Measurements from ENCODE around the gene ADARB2.

Gene ADARB2

GRCh38 chr10:1696106-1696505 lies 41.2 kb downstream of the ADARB2 start:
- H3K27ac ChIP-seq (ENCODE audit: poor library complexity, severe bottlenecking), result no peak overlapping the region
- no peaks in the 10 kb centered on the region for H3K36me3 ChIP-seq (ENCODE audit: low read depth)
- H3K27me3 ChIP-seq (ENCODE audit: insufficient read depth, poor library complexity, severe bottlenecking), result no peaks in the 10 kb centered on the region
- no peak for TF ChIP-seq CTCF (IDR thresholded peaks at IDR 0.05; ENCODE audit: poor library complexity, severe bottlenecking)
- H3K4me1 ChIP-seq (ENCODE audit: insufficient read depth, poor library complexity, severe bottlenecking), result no peaks in the 10 kb centered on the region
- DNase-seq (ENCODE audit: low spot score), result no peak
- no peaks in the 10 kb centered on the region for H3K9me3 ChIP-seq (ENCODE audit: severe bottlenecking)
- no peak overlapping the region for H3K4me3 ChIP-seq (ENCODE audit: severe bottlenecking)
- ATAC-seq (ENCODE audit: low read depth), result no peak

- no peak for DNase-seq (ENCODE audit: low spot score)
- no peaks in the 10 kb centered on the region for H3K9me3 ChIP-seq (ENCODE audit: severe bottlenecking)
- H3K36me3 ChIP-seq (ENCODE audit: low read depth), result no peaks in the 10 kb centered on the region
- no peak overlapping the region for H3K4me3 ChIP-seq (ENCODE audit: severe bottlenecking)
- H3K4me1 ChIP-seq (ENCODE audit: insufficient read depth, poor library complexity, severe bottlenecking), result no peaks in the 10 kb centered on the region
- no peak for ATAC-seq (ENCODE audit: low read depth)
- TF ChIP-seq CTCF (IDR thresholded peaks at IDR 0.05; ENCODE audit: poor library complexity, severe bottlenecking), result no peak
- H3K27ac ChIP-seq (ENCODE audit: poor library complexity, severe bottlenecking), result no peak overlapping the region
- H3K27me3 ChIP-seq (ENCODE audit: insufficient read depth, poor library complexity, severe bottlenecking), result peaks cover 5% of the 10 kb centered on the region
These were observed 47.2 kb downstream of the ADARB2 start for GRCh38 chr10:1690086-1690485.

DNA sequence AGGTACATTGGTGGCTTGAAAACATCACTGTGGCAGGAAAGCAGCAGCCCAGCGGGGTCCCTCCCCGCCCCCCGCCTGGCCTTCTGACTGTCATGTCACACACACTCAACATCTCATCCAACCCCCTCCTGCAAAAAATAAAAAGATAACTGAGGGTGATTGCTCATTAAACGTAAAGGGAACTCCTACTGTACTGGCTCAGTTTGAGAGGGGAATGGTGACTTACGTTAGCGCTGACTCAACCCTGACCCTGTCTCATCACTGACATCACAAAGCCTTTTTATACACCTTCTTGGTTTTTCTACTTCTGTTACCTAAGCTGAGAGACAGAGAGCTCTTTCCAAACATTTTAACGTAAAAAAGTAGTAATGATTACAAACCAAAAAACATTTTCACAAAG lies 48.8 kb downstream of the ADARB2 start:
- ATAC-seq (ENCODE audit: low read depth) (no peak), DNase-seq (ENCODE audit: low spot score) (no peak)
- no peaks in the 10 kb centered on the region for H3K36me3 ChIP-seq (ENCODE audit: low read depth)
- H3K27ac ChIP-seq (ENCODE audit: poor library complexity, severe bottlenecking), result no peak overlapping the region
- peaks cover 5% of the 10 kb centered on the region for H3K27me3 ChIP-seq (ENCODE audit: insufficient read depth, poor library complexity, severe bottlenecking)
- no peaks in the 10 kb centered on the region for H3K9me3 ChIP-seq (ENCODE audit: severe bottlenecking)
- no peak overlapping the region for H3K4me3 ChIP-seq (ENCODE audit: severe bottlenecking)
- no peaks in the 10 kb centered on the region for H3K4me1 ChIP-seq (ENCODE audit: insufficient read depth, poor library complexity, severe bottlenecking)
- no peak for TF ChIP-seq CTCF (IDR thresholded peaks at IDR 0.05; ENCODE audit: poor library complexity, severe bottlenecking)

DNA sequence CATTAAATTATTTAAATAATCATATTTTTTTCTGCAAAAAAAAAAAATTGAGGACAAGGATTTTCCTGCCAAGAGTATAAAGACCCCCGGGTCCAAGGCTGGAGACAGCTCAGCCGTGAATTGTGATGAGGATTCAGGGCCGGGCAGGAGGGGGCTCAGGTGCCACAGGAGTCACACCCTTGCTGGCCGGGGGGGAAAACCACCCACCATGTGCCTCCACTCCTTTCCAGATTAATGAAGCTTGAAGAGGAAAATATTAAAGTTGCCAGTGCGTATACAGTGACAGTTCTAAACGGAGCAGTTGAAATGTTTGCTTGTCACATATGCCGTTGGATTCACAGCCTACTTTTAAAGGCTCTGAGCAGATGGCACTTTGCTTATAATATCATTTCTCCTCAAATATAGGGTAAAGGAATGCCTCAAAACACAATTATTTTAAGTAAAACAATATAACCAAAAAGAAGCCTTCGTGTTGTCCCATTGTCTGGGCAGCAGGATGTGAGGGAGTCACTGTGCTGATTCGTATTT lies 49.6 kb downstream of the ADARB2 start:
- no peak overlapping the region for H3K4me3 ChIP-seq (ENCODE audit: severe bottlenecking)
- DNase-seq (ENCODE audit: low spot score) (no peak), ATAC-seq (ENCODE audit: low read depth) (no peak)
- TF ChIP-seq CTCF (IDR thresholded peaks at IDR 0.05; ENCODE audit: poor library complexity, severe bottlenecking), result no peak
- no peaks in the 10 kb centered on the region for H3K9me3 ChIP-seq (ENCODE audit: severe bottlenecking)
- H3K27me3 ChIP-seq (ENCODE audit: insufficient read depth, poor library complexity, severe bottlenecking), result peaks cover 5% of the 10 kb centered on the region
- no peaks in the 10 kb centered on the region for H3K4me1 ChIP-seq (ENCODE audit: insufficient read depth, poor library complexity, severe bottlenecking)
- no peak overlapping the region for H3K27ac ChIP-seq (ENCODE audit: poor library complexity, severe bottlenecking)
- H3K36me3 ChIP-seq (ENCODE audit: low read depth), result no peaks in the 10 kb centered on the region

GRCh38 chr10:1687190-1687589 lies 50.1 kb downstream of the ADARB2 start:
- DNase-seq (ENCODE audit: low spot score), result no peak
- Histone ChIP-seq H3K27me3 (ENCODE audit: insufficient read depth, poor library complexity, severe bottlenecking) (peaks cover 5% of the 10 kb centered on the region), H3K4me3 (ENCODE audit: severe bottlenecking) (no peak overlapping the region), H3K4me1 (ENCODE audit: insufficient read depth, poor library complexity, severe bottlenecking) (no peaks in the 10 kb centered on the region), H3K27ac (ENCODE audit: poor library complexity, severe bottlenecking) (no peak overlapping the region), H3K9me3 (ENCODE audit: severe bottlenecking) (no peaks in the 10 kb centered on the region), H3K36me3 (ENCODE audit: low read depth) (no peaks in the 10 kb centered on the region)
- peak; percentile 29; the same call in 1 of the 3 replicates for ATAC-seq (ENCODE audit: low read depth)
- TF ChIP-seq CTCF (IDR thresholded peaks at IDR 0.05; ENCODE audit: poor library complexity, severe bottlenecking), result no peak

All from RWPE2 (cell line).